A673 (cell line): ENCODE data around the gene IFFO2.

Experiments used
- EZH2 ChIP-seq: fragments of 200-600 bp; sonication (generic); IDR thresholded peaks from 2 replicates; pipeline ENCODE4 v1.6.1; 2017; ENCODE audit warnings: borderline replicate concordance, low read depth, mild to moderate bottlenecking, mixed read lengths, antibody characterized with exemption, low read length; ENCODE audit not compliant: poor library complexity, severe bottlenecking
- TF ChIP-seq, protein P1 (sequence below): fragments of 300-800, 200-600 bp; sonication (generic); conservative IDR thresholded peaks from 2 replicates; pipeline ENCODE4 v1.5.1; 2017; ENCODE audit warnings: low read depth, mild to moderate bottlenecking, antibody characterized with exemption, low read length, moderate library complexity, mixed read lengths

DNA sequence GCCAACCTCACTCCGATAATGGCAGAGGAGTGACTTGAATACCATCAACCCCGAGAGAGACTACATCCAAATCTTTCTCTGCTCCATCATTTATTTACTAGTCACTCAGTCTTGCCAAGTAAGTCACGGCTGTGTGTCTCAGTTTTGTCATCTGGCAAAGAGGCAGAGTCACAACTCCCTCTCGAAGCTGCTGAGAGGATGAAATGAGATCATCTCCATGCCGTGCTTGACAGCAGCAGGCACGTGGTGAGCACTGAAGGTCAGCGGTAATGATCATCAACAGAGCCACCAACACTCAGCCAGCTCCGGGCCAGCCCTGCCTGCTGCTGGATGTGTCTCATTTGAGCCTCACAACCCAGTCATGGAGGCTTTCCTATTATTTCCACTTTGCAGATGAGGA is 74.0 kb downstream of the IFFO2 start:
- TF ChIP-seq, protein P1, sequence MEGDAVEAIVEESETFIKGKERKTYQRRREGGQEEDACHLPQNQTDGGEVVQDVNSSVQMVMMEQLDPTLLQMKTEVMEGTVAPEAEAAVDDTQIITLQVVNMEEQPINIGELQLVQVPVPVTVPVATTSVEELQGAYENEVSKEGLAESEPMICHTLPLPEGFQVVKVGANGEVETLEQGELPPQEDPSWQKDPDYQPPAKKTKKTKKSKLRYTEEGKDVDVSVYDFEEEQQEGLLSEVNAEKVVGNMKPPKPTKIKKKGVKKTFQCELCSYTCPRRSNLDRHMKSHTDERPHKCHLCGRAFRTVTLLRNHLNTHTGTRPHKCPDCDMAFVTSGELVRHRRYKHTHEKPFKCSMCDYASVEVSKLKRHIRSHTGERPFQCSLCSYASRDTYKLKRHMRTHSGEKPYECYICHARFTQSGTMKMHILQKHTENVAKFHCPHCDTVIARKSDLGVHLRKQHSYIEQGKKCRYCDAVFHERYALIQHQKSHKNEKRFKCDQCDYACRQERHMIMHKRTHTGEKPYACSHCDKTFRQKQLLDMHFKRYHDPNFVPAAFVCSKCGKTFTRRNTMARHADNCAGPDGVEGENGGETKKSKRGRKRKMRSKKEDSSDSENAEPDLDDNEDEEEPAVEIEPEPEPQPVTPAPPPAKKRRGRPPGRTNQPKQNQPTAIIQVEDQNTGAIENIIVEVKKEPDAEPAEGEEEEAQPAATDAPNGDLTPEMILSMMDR = no peak
- TF ChIP-seq EZH2 = no peak
